ENCODE measurements around the gene OR6Q1.

- TF ChIP-seq CTCF (IDR thresholded peaks at IDR 0.05; ENCODE audit: low read length) (no peak), EZH2phosphoT487 (IDR thresholded peaks at IDR 0.05; ENCODE audit: low read length) (no peak), EZH2 (optimal IDR thresholded peaks at IDR 0.05; ENCODE audit: low read depth, low read length) (no peak)
These were observed 1.9 kb upstream of the OR6Q1 start for GRCh38 chr11:58028687-58029411.

Data from MM.1S (cell line).